Parathyroid adenoma (tissue), 2 donors: ENCODE measurements around the gene EFNB2.

Source experiments
- H2AFZ ChIP-seq: fragments of 300-600 bp; sonication (generic); one replicate; pipeline ENCODE4 v1.7.0; 2017; ENCODE audit warnings: antibody characterized with exemption, mild to moderate bottlenecking
- H3K27ac ChIP-seq: fragments of 300-600 bp; sonication (generic); one replicate; pipeline ENCODE4 v1.7.0; 2017
- H3K27me3 ChIP-seq: fragments of 300-600 bp; sonication (generic); one replicate; pipeline ENCODE4 v1.7.0; 2017; ENCODE audit warnings: low read length; ENCODE audit not compliant: control insufficient read depth, insufficient read depth
- H3K36me3 ChIP-seq: fragments of 300-600 bp; sonication (generic); one replicate; pipeline ENCODE4 v1.7.0; 2017; ENCODE audit warnings: low read length; ENCODE audit not compliant: control insufficient read depth, insufficient read depth
- H3K4me1 ChIP-seq: fragments of 300-600 bp; sonication (generic); one replicate; pipeline ENCODE4 v1.7.0; 2017; ENCODE audit warnings: control low read depth
- H3K4me2 ChIP-seq: fragments of 300-600 bp; sonication (generic); one replicate; pipeline ENCODE4 v1.7.0; 2017; ENCODE audit warnings: low read length
- H3K4me3 ChIP-seq: fragments of 300-600 bp; sonication (generic); one replicate; pipeline ENCODE4 v1.7.0; 2017; ENCODE audit warnings: low read depth, low read length
- H3K79me2 ChIP-seq: fragments of 300-600 bp; sonication (generic); one replicate; pipeline ENCODE4 v1.7.0; 2017; ENCODE audit warnings: control low read depth
- H3K9ac ChIP-seq: fragments of 300-600 bp; sonication (generic); one replicate; pipeline ENCODE4 v1.7.0; 2017; ENCODE audit warnings: mild to moderate bottlenecking
- H3K9me3 ChIP-seq: fragments of 300-600 bp; sonication (generic); one replicate; pipeline ENCODE4 v1.7.0; 2017; ENCODE audit warnings: low read length; ENCODE audit not compliant: control insufficient read depth
- TF ChIP-seq, protein P1 (sequence below): fragments of 300-600 bp; sonication (generic); IDR thresholded peaks from one replicate; pipeline ENCODE4 v1.7.0; 2017; ENCODE audit warnings: antibody characterized with exemption, mild to moderate bottlenecking
- donor health status: primary hyperparathyroidism.

Gene EFNB2

DNA sequence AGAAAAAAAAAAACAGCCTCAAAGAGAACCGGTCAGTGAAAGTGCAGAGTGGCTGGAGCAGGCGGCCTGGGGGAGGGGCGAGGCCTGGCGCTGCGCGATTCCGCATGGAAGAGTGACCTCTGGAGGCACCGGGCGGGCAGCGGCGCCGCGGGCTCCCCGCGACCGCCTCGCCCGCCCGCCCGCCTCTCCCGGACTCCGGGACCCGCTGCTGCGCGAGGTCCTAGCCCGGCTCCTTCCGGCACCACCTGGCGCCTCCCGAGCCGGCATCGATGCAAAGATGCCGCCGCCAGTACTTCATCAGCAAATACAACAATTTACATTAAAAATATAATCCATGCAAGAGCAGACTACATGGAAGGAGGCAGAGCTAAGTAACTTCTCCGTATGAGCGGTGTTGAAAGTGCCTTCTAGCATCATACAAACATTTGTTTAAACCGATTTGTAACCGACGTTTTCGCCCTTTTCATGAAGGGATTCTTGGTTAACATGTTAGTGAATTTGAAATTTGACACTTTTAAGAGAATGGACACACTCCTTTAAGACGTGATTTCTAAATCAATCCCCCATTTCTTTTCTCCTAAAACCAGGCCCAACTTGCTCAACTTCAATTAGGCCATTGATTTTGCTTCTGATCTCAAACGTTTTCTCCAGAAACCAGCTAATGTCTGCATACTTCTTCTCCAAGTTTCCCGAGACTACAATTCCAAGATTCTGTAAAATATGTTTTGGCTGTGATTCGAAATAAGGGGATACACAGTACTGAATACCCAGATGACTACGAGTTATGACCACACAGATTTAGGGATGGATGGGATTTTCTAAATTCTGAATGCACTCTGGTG lies 2.1 kb downstream of the EFNB2 start:
- TF ChIP-seq, protein P1, sequence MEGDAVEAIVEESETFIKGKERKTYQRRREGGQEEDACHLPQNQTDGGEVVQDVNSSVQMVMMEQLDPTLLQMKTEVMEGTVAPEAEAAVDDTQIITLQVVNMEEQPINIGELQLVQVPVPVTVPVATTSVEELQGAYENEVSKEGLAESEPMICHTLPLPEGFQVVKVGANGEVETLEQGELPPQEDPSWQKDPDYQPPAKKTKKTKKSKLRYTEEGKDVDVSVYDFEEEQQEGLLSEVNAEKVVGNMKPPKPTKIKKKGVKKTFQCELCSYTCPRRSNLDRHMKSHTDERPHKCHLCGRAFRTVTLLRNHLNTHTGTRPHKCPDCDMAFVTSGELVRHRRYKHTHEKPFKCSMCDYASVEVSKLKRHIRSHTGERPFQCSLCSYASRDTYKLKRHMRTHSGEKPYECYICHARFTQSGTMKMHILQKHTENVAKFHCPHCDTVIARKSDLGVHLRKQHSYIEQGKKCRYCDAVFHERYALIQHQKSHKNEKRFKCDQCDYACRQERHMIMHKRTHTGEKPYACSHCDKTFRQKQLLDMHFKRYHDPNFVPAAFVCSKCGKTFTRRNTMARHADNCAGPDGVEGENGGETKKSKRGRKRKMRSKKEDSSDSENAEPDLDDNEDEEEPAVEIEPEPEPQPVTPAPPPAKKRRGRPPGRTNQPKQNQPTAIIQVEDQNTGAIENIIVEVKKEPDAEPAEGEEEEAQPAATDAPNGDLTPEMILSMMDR = peak; percentile 50

DNA sequence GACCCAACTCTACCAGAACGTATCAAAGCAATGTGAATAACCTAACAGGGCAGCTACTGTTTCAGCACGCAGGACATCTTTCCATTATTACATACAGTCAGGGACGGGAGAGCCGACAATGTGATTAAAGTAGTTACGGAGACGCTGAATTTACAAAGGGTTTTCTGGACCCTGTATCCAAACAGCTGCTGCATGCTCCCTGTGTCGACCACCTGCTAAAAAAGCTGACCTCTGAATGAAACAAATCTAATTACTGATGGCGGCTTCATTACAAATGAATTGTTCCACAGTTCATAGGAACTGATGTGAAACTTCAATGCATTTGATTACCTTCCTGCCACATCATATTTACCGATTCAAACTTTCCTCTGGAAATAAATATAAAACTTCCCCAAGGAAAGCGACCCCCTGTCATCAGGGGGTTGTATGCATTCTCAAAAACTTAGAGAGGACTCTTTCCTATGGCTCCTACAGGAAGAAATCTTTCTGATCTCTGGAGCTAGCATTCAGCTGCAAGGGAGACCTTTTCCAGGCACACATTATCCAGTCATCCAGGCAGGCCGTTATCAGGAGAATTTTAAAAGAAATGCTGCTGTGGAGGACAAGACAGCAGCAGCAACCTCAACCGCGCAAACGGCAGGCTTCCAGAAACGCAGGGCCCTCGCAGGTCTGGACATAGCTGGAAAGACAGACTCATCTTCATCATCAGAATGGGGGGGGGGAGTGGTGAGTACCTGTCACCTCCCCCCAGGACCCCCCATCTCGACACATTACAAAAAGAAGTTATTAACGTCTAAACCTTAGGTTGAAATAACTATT lies 3.1 kb downstream of the EFNB2 start:
- Histone ChIP-seq H3K4me2 (peak overlapping the region; percentile 40), H3K9ac (no peak overlapping the region), H3K4me3 (peak overlapping the region; percentile 42), H3K9me3 (no peaks in the 10 kb centered on the region), H2AFZ (no peak overlapping the region), H3K27me3 (no peaks in the 10 kb centered on the region), H3K27ac (no peak overlapping the region), H3K36me3 (no peaks in the 10 kb centered on the region), H3K79me2 (no peaks in the 10 kb centered on the region), H3K4me1 (no peaks in the 10 kb centered on the region)
- TF ChIP-seq, protein P1 = no peak

More for the DNA sequence above, 2.1 kb downstream of the EFNB2 start:
- peak overlapping the region; percentile 53 for H2AFZ ChIP-seq
- H3K4me3 ChIP-seq = peak overlapping the region; percentile 68
- no peak overlapping the region for H3K9ac ChIP-seq
- no peaks in the 10 kb centered on the region for H3K79me2 ChIP-seq
- H3K36me3 ChIP-seq = no peaks in the 10 kb centered on the region
- peak overlapping the region; percentile 15 for H3K27ac ChIP-seq
- H3K4me1 ChIP-seq = no peaks in the 10 kb centered on the region
- H3K4me2 ChIP-seq = peak overlapping the region; percentile 68
- no peaks in the 10 kb centered on the region for H3K9me3 ChIP-seq
- H3K27me3 ChIP-seq = no peaks in the 10 kb centered on the region

DNA sequence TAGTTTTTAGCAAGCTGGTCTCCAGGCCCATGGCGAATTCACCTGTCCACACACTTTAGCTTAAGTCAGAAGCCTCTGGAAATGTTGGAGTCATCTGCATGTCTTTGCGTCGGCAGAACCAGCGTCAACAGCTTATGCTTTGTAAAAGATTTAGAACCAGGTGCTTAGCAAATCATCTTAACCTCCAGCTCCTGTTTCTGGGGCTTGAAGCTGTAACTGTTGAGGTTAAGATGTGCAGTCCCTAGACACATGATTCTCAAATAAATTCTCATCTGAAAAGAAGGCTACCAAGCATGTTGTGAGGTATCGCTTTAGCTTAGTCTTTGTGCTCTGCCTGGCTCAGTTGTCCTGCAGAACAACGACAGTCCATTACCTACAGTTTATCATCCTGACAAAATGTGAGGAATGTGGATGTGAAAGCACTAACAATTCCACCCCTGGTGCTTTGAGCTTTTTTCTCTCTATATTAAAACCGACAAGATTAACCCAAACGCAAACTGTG lies 4.4 kb downstream of the EFNB2 start:
- H3K9ac ChIP-seq = no peak overlapping the region
- no peaks in the 10 kb centered on the region for H3K4me1 ChIP-seq

DNA sequence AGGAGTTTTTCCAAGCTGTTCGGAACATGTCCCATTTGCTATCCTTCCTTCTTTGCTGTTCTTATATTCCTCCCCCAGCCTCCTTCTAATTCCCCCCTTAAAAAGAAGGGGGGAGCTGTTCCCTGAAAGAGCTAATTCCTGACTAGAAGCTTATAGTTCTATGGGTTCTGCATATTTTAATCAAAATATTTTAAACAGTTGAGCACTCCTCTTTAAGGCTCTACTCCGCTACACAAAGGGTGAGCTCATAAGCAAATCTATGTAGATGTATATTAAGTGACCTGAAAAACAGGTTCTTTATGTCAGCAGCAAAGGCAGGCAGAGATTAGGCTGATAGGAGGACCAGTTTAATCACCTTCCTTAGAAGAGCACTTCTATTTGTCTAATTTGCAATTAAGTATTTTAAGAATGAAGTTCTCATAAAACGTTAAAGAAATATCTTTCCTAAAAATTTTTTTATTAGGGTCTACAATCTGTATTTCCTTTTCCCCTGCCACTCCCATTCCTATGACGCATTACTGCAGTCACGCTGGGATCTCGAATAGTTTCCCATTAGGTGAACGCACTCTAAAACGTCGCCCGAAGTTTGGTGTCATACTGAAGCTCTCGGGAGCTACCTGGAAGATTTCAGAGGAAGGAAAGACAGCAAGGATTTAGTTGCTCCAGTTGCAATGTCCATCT lies 5.2 kb downstream of the EFNB2 start:
- Histone ChIP-seq H2AFZ (no peak overlapping the region), H3K9ac (no peak overlapping the region), H3K27ac (no peak overlapping the region), H3K79me2 (no peaks in the 10 kb centered on the region), H3K27me3 (no peaks in the 10 kb centered on the region), H3K9me3 (no peaks in the 10 kb centered on the region), H3K4me2 (no peak overlapping the region), H3K4me1 (no peaks in the 10 kb centered on the region), H3K4me3 (no peak overlapping the region), H3K36me3 (no peaks in the 10 kb centered on the region)
- TF ChIP-seq, protein P1 = no peak

More for the DNA sequence above, 4.4 kb downstream of the EFNB2 start:
- Histone ChIP-seq H3K27me3 (no peaks in the 10 kb centered on the region), H3K4me2 (no peak overlapping the region), H3K79me2 (no peaks in the 10 kb centered on the region), H2AFZ (no peak overlapping the region), H3K9me3 (no peaks in the 10 kb centered on the region), H3K4me3 (no peak overlapping the region), H3K27ac (no peak overlapping the region), H3K36me3 (no peaks in the 10 kb centered on the region)
- TF ChIP-seq, protein P1 = no peak
